Nephron progenitor cell (in vitro differentiated cells): ENCODE results near the gene ECHDC1.

Experiments used
- DNase-seq: peaks from one replicate; pipeline ENCODE4 v3.0.0; 2021
- H3K27ac Mint-ChIP-seq: 2 replicates; pipeline ENCODE4 v1.8.0; 2021; ENCODE audit warnings: mild to moderate bottlenecking, moderate library complexity, mixed read lengths
- H3K27me3 Mint-ChIP-seq: 2 replicates; pipeline ENCODE4 v1.8.0; 2021; ENCODE audit warnings: mild to moderate bottlenecking, low read depth, mixed read lengths; ENCODE audit not compliant: poor library complexity
- H3K36me3 Mint-ChIP-seq: 2 replicates; pipeline ENCODE4 v1.8.0; 2021; ENCODE audit warnings: low read depth, mixed read lengths
- H3K4me1 Mint-ChIP-seq: 2 replicates; pipeline ENCODE4 v1.8.0; 2021; ENCODE audit warnings: mixed read lengths
- H3K4me3 Mint-ChIP-seq: 2 replicates; pipeline ENCODE4 v1.8.0; 2021; ENCODE audit warnings: mild to moderate bottlenecking, moderate library complexity, mixed read lengths
- H3K9me3 Mint-ChIP-seq: 2 replicates; pipeline ENCODE4 v1.8.0; 2021; ENCODE audit warnings: mild to moderate bottlenecking, moderate library complexity, mixed read lengths
- CTCF ChIP-seq: fragments of 200-600 bp; sonication (generic); IDR thresholded peaks from 2 replicates; pipeline ENCODE4 v1.5.0; 2021; ENCODE audit warnings: antibody characterized with exemption

The ECHDC1 gene

GRCh38 chr6:127266892-127267645 is 76.3 kb downstream of the ECHDC1 start:
- H3K27me3 Mint-ChIP-seq = peaks cover 5% of the 10 kb centered on the region
- TF ChIP-seq CTCF = no peak
- peaks cover 49% of the 10 kb centered on the region for H3K4me1 Mint-ChIP-seq
- H3K36me3 Mint-ChIP-seq = peaks cover 20% of the 10 kb centered on the region
- peak overlapping the region; percentile 99 for H3K4me3 Mint-ChIP-seq
- no peaks in the 10 kb centered on the region for H3K9me3 Mint-ChIP-seq
- peak overlapping the region; percentile 100 for H3K27ac Mint-ChIP-seq
- DNase-seq = peak; percentile 81

- Mint-ChIP-seq H3K4me3 (peak within 1 kb of the TSS; percentile 99), H3K27me3 (peaks cover 7% of the 10 kb centered on the region), H3K9me3 (no peaks in the 10 kb centered on the region), H3K4me1 (peaks cover 47% of the 10 kb centered on the region), H3K27ac (peak within 1 kb of the TSS; percentile 100), H3K36me3 (peaks cover 15% of the 10 kb centered on the region)
- peak; percentile 59 for TF ChIP-seq CTCF
- no peak for DNase-seq
Measured at GRCh38 chr6:127266178-127266891, 77.1 kb downstream of the ECHDC1 start, which contains the start of gene RNF146. Gene RNF146, plus strand, starts transcription at chr6:127266864. Its CDS starts 13,475 bp downstream, at chr6:127280339.

- H3K4me3 Mint-ChIP-seq = no peak overlapping the region
- no peak overlapping the region for H3K27ac Mint-ChIP-seq
- H3K9me3 Mint-ChIP-seq = no peaks in the 10 kb centered on the region
- no peak for TF ChIP-seq CTCF
- peaks cover 24% of the 10 kb centered on the region for H3K4me1 Mint-ChIP-seq
- H3K36me3 Mint-ChIP-seq = no peaks in the 10 kb centered on the region
- H3K27me3 Mint-ChIP-seq = peaks cover 6% of the 10 kb centered on the region
- no peak for DNase-seq
Measured at GRCh38 chr6:127263481-127263880, 79.9 kb downstream of the ECHDC1 start.

GRCh38 chr6:127262896-127263295 is 80.5 kb downstream of the ECHDC1 start:
- H3K4me3 Mint-ChIP-seq = no peak overlapping the region
- no peak overlapping the region for H3K27ac Mint-ChIP-seq
- H3K27me3 Mint-ChIP-seq = peaks cover 6% of the 10 kb centered on the region
- H3K4me1 Mint-ChIP-seq = peaks cover 19% of the 10 kb centered on the region
- H3K9me3 Mint-ChIP-seq = no peaks in the 10 kb centered on the region
- H3K36me3 Mint-ChIP-seq = no peaks in the 10 kb centered on the region
- no peak for DNase-seq
- no peak for TF ChIP-seq CTCF

GRCh38 chr6:127255286-127255685 is 88.1 kb downstream of the ECHDC1 start:
- Mint-ChIP-seq H3K36me3 (peaks cover 9% of the 10 kb centered on the region), H3K4me1 (no peaks in the 10 kb centered on the region), H3K9me3 (no peaks in the 10 kb centered on the region), H3K27me3 (no peaks in the 10 kb centered on the region), H3K4me3 (no peak overlapping the region), H3K27ac (no peak overlapping the region)
- no peak for TF ChIP-seq CTCF
- no peak for DNase-seq
